Naive thymus-derived CD4-positive, alpha-beta T cell (primary cell): ENCODE data around the gene GNG8. TPM values are rescaled to one million over a fixed set of nuclear protein-coding genes. Genes with fewer than 3 reads are reported as not detected.

Source experiments
- ATAC-seq: fragments of 150-1000 bp; cut with Tn5 transposase; 2 replicates; pipeline ENCODE4 v1.10.0; 2021; ENCODE audit warnings: mild to moderate bottlenecking, moderate library complexity
- CTCF ChIA-PET: fragments of 350-600 bp; sonication (Branson Sonifier 250); formaldehyde crosslinking; loops from one replicate; lab custom pipeline; 2021; ENCODE audit warnings: antibody characterized with exemption; lab: Charles Lee
- POLR2A ChIA-PET: fragments of 350-600 bp; sonication (Branson Sonifier 250); formaldehyde crosslinking; loops from one replicate; lab custom pipeline; 2021; ENCODE audit warnings: antibody characterized with exemption, inconsistent platforms; lab: Charles Lee
- DNase-seq, 9 donors: peaks; one replicate each; pipeline versions ENCODE4 v3.0.0 to v3.0.0-alpha.2; 2020 to 2022; ENCODE audit warnings: mixed read lengths in 1 of 9
- H3K27ac ChIP-seq: one replicate; pipeline ENCODE4 v1.7.0; 2013; ENCODE audit warnings: mild to moderate bottlenecking, low read depth, low read length, moderate library complexity
- H3K27me3 ChIP-seq, 2 donors: one replicate each; pipeline ENCODE4 v1.7.0; 2013; ENCODE audit warnings: low read length in 2 of 2, mild to moderate bottlenecking in 2 of 2, moderate library complexity in 2 of 2; ENCODE audit not compliant: control insufficient read depth in 2 of 2, insufficient read depth in 2 of 2
- H3K36me3 ChIP-seq, 3 experiments: 1 replicate in 2 of 3; 2 replicates in 1 of 3; pipeline ENCODE4 v1.7.0; 2013; ENCODE audit warnings: low read length in 3 of 3, mild to moderate bottlenecking in 3 of 3, moderate library complexity in 1 of 3; ENCODE audit not compliant: insufficient read depth in 3 of 3, control insufficient read depth in 2 of 3
- H3K4me1 ChIP-seq, 2 donors: one replicate each; pipeline ENCODE4 v1.7.0; 2013; ENCODE audit warnings: low read length in 2 of 2, mild to moderate bottlenecking in 2 of 2, moderate library complexity in 1 of 2; ENCODE audit not compliant: control insufficient read depth in 2 of 2, insufficient read depth in 2 of 2
- H3K4me3 ChIP-seq: 2 replicates; pipeline ENCODE4 v1.7.0; 2013; ENCODE audit warnings: mild to moderate bottlenecking, low read length
- H3K9me3 ChIP-seq, 3 experiments: 1 replicate in 2 of 3; 2 replicates in 1 of 3; pipeline ENCODE4 v1.7.0; 2013; ENCODE audit warnings: low read length in 3 of 3; ENCODE audit not compliant: control insufficient read depth in 2 of 3
- H3K27ac Mint-ChIP-seq, 9 donors: one replicate each; pipeline ENCODE4 v1.8.0; 2020 to 2022; ENCODE audit warnings: mixed read lengths in 9 of 9, mild to moderate bottlenecking in 8 of 9, moderate library complexity in 5 of 9, inconsistent platforms in 2 of 9
- H3K27me3 Mint-ChIP-seq, 5 donors: one replicate each; pipeline ENCODE4 v1.8.0; 2021 to 2022; ENCODE audit warnings: mixed read lengths in 5 of 5, mild to moderate bottlenecking in 1 of 5
- H3K36me3 Mint-ChIP-seq, 5 donors: one replicate each; pipeline ENCODE4 v1.8.0; 2020 to 2022; ENCODE audit warnings: mixed read lengths in 5 of 5, mild to moderate bottlenecking in 3 of 5, inconsistent platforms in 1 of 5
- H3K4me1 Mint-ChIP-seq, 7 donors: one replicate each; pipeline ENCODE4 v1.8.0; 2020 to 2022; ENCODE audit warnings: mixed read lengths in 7 of 7, mild to moderate bottlenecking in 3 of 7, inconsistent platforms in 1 of 7
- H3K4me3 Mint-ChIP-seq, 10 donors: one replicate each; pipeline ENCODE4 v1.8.0; 2020 to 2022; ENCODE audit warnings: mild to moderate bottlenecking in 10 of 10, mixed read lengths in 10 of 10, moderate library complexity in 6 of 10, inconsistent platforms in 2 of 10
- H3K9me3 Mint-ChIP-seq, 11 donors: one replicate each; pipeline ENCODE4 v1.8.0; 2020 to 2022; ENCODE audit warnings: mixed read lengths in 11 of 11, mild to moderate bottlenecking in 4 of 11, inconsistent platforms in 1 of 11, moderate library complexity in 1 of 11
- intact Hi-C, 2 donors: fragments of 100-400 bp; cut with micrococcal nuclease; formaldehyde crosslinking; loops; one replicate each; pipeline ENCODE4 v1.15.1; 2023
- polyA plus RNA-seq, 2 donors: library from polyadenylated mRNA; unstranded; fragments of 300-500 nt; fragmentation: Illumina TruSeq; gene quantifications; one replicate each; pipeline ENCODE4 v1.2.3, GENCODE V29; 2021
- total RNA-seq, 6 experiments: library from RNA in 5 of 6; stranded (reverse) in 5 of 6; gene quantifications; 1 replicate in 5 of 6; 2 replicates in 1 of 6; pipeline ENCODE4 v1.2.3 and lab custom pipeline; 2021 to 2026

GNG8 gene
- total and polyA plus RNA-seq, 7 experiments from 2014 or later: 3.2 to 12.3 (median 9.7) TPM; not detected in 4

DNA sequence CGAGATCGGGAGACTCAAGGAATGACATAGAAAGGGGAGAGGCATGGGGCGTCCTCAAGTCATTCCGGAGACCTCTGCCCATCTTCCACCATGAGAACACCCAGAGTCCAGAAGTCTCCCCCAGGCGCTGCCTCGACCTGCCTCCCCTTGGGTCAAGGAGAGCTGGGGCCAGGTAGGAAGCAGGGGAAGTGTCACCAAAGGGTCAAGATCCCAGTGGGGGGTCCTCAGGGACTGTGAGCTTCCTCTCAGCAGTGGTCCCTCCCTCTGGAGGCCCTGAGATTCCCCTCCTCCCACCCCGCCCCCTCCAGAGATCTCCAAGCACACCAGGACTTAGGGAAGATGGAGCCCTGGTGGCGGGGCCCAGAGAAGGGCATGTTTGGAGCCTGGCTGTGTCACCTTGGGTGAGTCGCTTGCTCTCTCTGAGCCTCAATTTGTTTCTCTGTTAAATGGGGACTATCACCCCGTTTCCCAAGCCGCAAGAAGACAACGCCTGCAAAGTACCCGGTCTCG, 24.1 kb upstream of the GNG8 start:
- peaks cover 7 to 26% (median 20%) of the 10 kb centered on the region in 7 donors for H3K4me1 Mint-ChIP-seq
- CTCF ChIA-PET: interaction anchor here (7.2 kb wide), 1 partner anchor 45 kb away, joined by 137 read pairs; no protein-coding TSS in a partner anchor
- H3K4me3 ChIP-seq: peak overlapping the region; percentile 51

DNA sequence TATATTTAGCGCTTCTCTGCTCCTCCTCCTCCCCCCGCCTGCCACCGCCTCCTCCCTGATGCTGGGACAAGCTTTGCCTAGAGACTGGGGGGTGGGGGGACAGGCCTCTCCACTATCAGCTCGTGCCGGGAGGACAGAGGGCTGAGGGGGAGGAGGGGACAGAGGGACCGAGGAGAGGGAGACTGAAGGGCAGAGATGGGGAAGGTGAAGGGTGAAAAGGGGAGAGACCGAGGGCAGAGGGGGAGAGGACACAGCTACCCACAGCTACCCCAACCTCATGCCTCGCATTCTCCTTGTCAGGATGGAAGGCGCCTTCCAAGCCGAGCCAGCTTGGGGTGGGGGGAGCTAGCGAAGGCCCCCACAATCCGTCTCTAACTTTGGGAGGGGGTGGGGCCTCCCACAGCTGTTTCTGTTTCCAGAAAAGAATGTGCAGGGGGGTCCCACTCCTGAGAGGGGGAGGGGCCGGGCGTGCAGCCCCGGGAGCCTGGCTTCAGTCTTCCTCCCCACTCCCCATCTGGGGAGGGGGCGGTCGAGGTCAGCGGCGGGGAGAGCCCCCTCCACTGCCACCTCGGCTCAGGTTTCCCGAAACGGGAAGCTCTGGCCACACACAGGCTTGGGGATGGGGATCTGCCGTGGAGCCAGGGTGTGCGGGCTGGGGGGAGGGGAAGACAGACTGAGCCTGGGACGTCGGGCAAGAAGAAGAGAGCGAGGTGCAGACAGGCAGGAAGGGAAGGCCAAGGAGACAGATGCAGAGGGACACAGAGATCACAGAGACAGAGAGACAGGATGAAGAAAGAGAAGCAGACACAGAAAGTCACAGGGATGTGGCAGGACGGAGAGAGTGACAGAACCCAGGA, 23.4 kb upstream of the GNG8 start:
- no peaks in the 10 kb centered on the region for H3K36me3 Mint-ChIP-seq
- ATAC-seq (no peak), DNase-seq (no peak)
- Histone ChIP-seq H3K27me3 (peaks cover 6 to 10% of the 10 kb centered on the region in 2 donors), H3K4me1 (peaks cover 14 to 20% of the 10 kb centered on the region in 2 donors), H3K27ac (no peak overlapping the region), H3K36me3 (no peaks in the 10 kb centered on the region), H3K4me3 (no peak overlapping the region), H3K9me3 (no peaks in the 10 kb centered on the region)
- H3K27ac Mint-ChIP-seq: peak overlapping the region in 5 of 9 donors; percentile 53 to 85 (median 66)
- H3K4me3 Mint-ChIP-seq: peak overlapping the region; percentile 73 to 86 (median 82)
- peaks cover 9 to 47% (median 23%) of the 10 kb centered on the region in 5 donors for H3K27me3 Mint-ChIP-seq
- intact Hi-C loops: loop anchor here in 1 of 2 donors (5.0 to 10.0 kb wide), 2 partner anchors 117 to 255 kb away; no protein-coding TSS in a partner anchor
- H3K9me3 Mint-ChIP-seq: no peaks in the 10 kb centered on the region
- peaks cover 7 to 26% (median 20%) of the 10 kb centered on the region in 7 donors for H3K4me1 Mint-ChIP-seq
- ChIA-PET CTCF (interaction anchor here (0.9 to 1.0 kb wide), 2 partner anchors 39 to 46 kb away, joined by 3 to 5 read pairs; no protein-coding TSS in a partner anchor), POLR2A (interaction anchor here (1.0 to 4.1 kb wide), 5 partner anchors 15 to 80 kb away, joined by 3 to 46 read pairs (median 3); no protein-coding TSS in a partner anchor)

More for the DNA sequence above, 24.1 kb upstream of the GNG8 start:
- no peaks in the 10 kb centered on the region for H3K36me3 Mint-ChIP-seq
- H3K27ac Mint-ChIP-seq: peak overlapping the region in 5 of 9 donors; percentile 53 to 85 (median 66)
- no peaks in the 10 kb centered on the region for H3K36me3 ChIP-seq
- peak overlapping the region; percentile 73 to 86 (median 82) for H3K4me3 Mint-ChIP-seq
- H3K9me3 Mint-ChIP-seq: no peaks in the 10 kb centered on the region
- H3K4me1 ChIP-seq: peaks cover 14 to 20% of the 10 kb centered on the region in 2 donors
- ATAC-seq (no peak), DNase-seq (no peak)
- H3K27me3 ChIP-seq: peaks cover 6 to 10% of the 10 kb centered on the region in 2 donors
- POLR2A ChIA-PET: interaction anchor here (1.2 to 4.1 kb wide), 5 partner anchors 26 to 80 kb away, joined by 3 to 46 read pairs (median 4); no protein-coding TSS in a partner anchor
- intact Hi-C loops: loop anchor here in 1 of 2 donors (5.0 to 10.0 kb wide), 2 partner anchors 118 to 255 kb away; no protein-coding TSS in a partner anchor
- H3K27me3 Mint-ChIP-seq: peaks cover 9 to 45% (median 20%) of the 10 kb centered on the region in 5 donors
- no peaks in the 10 kb centered on the region for H3K9me3 ChIP-seq
- H3K27ac ChIP-seq: peak overlapping the region; percentile 14

DNA sequence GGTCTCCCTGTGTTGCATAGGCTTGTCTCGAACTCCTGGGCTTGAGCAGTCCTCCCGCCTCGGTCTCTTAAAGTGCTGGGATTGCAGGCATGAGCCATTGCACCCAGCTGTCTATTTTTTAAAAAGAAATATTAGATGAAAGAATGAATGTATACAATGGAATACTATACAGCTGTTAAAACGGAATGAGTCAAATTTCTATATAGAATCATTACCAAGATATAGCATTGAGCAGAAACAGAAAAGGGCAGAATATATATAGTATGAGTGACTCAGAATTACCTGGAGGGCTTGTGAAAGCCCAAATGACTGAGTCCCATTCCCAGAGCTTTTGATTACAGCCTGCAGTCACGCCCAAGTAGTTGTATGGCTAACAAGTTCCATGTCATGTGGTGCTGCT, 20.5 kb upstream of the GNG8 start:
- ATAC-seq (no peak), DNase-seq (no peak)
- ChIA-PET POLR2A (interaction anchor here (0.6 kb wide), 1 partner anchor 14 kb away, joined by 3 read pairs; no protein-coding TSS in a partner anchor), CTCF (interaction anchor here (0.6 to 1.7 kb wide), 3 partner anchors 19 to 126 kb away, joined by 3 to 4 read pairs (median 3); no protein-coding TSS in a partner anchor)
- H3K4me1 ChIP-seq: peaks cover 14 to 20% of the 10 kb centered on the region in 2 donors
- Mint-ChIP-seq H3K27ac (no peak overlapping the region), H3K27me3 (peaks cover 9 to 57% (median 31%) of the 10 kb centered on the region in 5 donors), H3K4me1 (peaks cover 7 to 18% (median 12%) of the 10 kb centered on the region in 7 donors), H3K4me3 (no peak overlapping the region), H3K9me3 (no peaks in the 10 kb centered on the region), H3K36me3 (no peaks in the 10 kb centered on the region)
- H3K4me3 ChIP-seq: no peak overlapping the region
- H3K27ac ChIP-seq: no peak overlapping the region
- intact Hi-C loops: no loop called here
- H3K9me3 ChIP-seq: no peaks in the 10 kb centered on the region
- peaks cover 6 to 10% of the 10 kb centered on the region in 2 donors for H3K27me3 ChIP-seq
- H3K36me3 ChIP-seq: no peaks in the 10 kb centered on the region

DNA sequence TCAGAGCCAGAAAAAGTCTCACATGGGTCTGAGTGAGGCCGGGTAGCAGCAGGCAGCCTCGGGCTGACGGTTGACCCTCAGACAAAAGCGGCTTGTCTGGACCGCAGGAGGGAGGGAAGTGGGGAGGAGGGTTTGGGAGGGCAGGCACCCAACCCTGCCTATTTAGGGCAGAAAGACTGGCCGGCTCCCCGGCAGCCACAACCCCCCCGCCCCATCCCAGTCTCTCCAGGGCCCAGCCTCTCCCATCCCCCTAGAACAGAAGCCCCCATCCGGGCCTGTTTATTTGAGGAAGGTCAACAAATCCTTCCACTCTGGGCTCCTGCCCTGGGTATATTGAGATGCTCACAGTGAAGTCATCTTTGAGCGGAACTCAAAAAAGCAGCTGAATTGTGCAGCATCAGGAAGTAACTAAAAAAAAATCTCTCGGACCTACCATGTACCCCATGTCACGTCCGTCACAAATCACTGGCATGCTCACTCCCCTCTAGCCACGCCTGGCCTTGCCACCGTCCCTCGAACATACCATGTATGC, 18.7 kb upstream of the GNG8 start:
- Histone ChIP-seq H3K36me3 (no peaks in the 10 kb centered on the region), H3K4me3 (no peak overlapping the region), H3K4me1 (peaks cover 4 to 9% of the 10 kb centered on the region in 2 donors), H3K9me3 (no peaks in the 10 kb centered on the region), H3K27ac (no peak overlapping the region), H3K27me3 (peaks cover 0 to 1% of the 10 kb centered on the region in 2 donors)
- Mint-ChIP-seq H3K27me3 (peaks cover 17 to 64% (median 39%) of the 10 kb centered on the region in 5 donors), H3K4me3 (no peak overlapping the region), H3K36me3 (peaks cover 0 to 5% (median 0%) of the 10 kb centered on the region in 5 donors), H3K9me3 (peaks cover 0 to 5% (median 0%) of the 10 kb centered on the region in 11 donors), H3K4me1 (peaks cover 8 to 14% (median 10%) of the 10 kb centered on the region in 7 donors), H3K27ac (no peak overlapping the region)
- CTCF ChIA-PET: no interaction called here
- DNase-seq: no peak
- intact Hi-C loops: no loop called here
- ATAC-seq: no peak
- POLR2A ChIA-PET: interaction anchor here (0.6 kb wide), 1 partner anchor 1691 kb away, joined by 3 read pairs; no protein-coding TSS in a partner anchor

DNA sequence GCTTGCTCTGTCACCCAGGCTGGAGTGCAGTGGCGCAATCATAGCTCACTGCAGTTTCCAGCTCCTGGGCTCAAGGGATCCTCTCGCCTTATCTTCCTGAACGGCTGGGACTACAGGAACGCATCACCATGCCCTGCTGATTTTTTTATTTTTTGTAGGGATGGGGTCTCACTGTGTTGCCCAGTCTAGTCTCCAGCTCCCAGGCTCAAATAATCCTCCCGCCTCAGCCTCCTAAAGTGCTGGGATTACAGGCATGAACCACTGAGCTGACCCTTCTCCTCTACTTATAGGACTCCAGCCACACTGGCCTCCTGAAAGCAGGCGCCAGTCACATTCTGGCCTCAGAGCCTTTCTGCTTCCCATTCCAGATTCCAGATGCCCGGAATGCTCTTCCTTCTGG, 14.4 kb upstream of the GNG8 start:
- peaks cover 0 to 5% (median 0%) of the 10 kb centered on the region in 3 experiments for H3K9me3 ChIP-seq
- ATAC-seq (no peak), DNase-seq (no peak)
- peaks cover 0 to 8% of the 10 kb centered on the region in 2 donors for H3K4me1 ChIP-seq
- ChIA-PET POLR2A (no interaction called here), CTCF (interaction anchor here (0.6 kb wide), 1 partner anchor 29 kb away, joined by 4 read pairs; no protein-coding TSS in a partner anchor)
- H3K27me3 ChIP-seq: peaks cover 2 to 3% of the 10 kb centered on the region in 2 donors
- no peak overlapping the region for H3K4me3 ChIP-seq
- no peak overlapping the region for H3K27ac ChIP-seq
- intact Hi-C loops: no loop called here
- Mint-ChIP-seq H3K4me1 (peaks cover 5 to 19% (median 15%) of the 10 kb centered on the region in 7 donors), H3K36me3 (peaks cover 0 to 13% (median 4%) of the 10 kb centered on the region in 5 donors), H3K4me3 (peak overlapping the region in 4 of 10 donors; percentile 14 to 65 (median 42)), H3K27me3 (peaks cover 20 to 68% (median 37%) of the 10 kb centered on the region in 5 donors), H3K27ac (peak overlapping the region in 1 of 9 donors; percentile 52), H3K9me3 (peaks cover 0 to 31% (median 10%) of the 10 kb centered on the region in 11 donors)
- no peaks in the 10 kb centered on the region for H3K36me3 ChIP-seq
